K562 (cell line): ENCODE results near the gene EXOC4. TPM values are rescaled to one million over a fixed set of nuclear protein-coding genes. Genes with fewer than 3 reads are reported as not detected.
A peak's percentile ranks its signal among the peaks of the same experiment; 100 is the strongest.

Experiments used
- ATAC-seq: fragments of 200-7000 bp; cut with Tn5 transposase; 3 replicates; pipeline ENCODE4 v1.9.1; 2020; ENCODE audit warnings: moderate library complexity
- BruUV-seq: library from RNA; stranded (reverse); fragments of 400-500 nt; replicated peaks from 2 replicates; lab custom pipeline; 2021; lab: Mats Ljungman, UMichigan
- CTCF ChIA-PET: fragments of 300-600 bp; formaldehyde crosslinking; extraction: SDS; loops from one replicate; lab custom pipeline; 2021; ENCODE audit warnings: low intra/inter-chr PET ratio; lab: Yijun Ruan, JAX
- POLR2A ChIA-PET: fragments of 300-600, 350-650 bp; sonication (Branson Sonifier 250); formaldehyde crosslinking; extraction: SDS; loops from one replicate; lab custom pipeline; 2021; ENCODE audit warnings: antibody characterized with exemption, inconsistent platforms; lab: Yijun Ruan, JAX
- DNase-seq, 4 experiments: peaks; one replicate each; pipeline versions ENCODE4 v3.0.0 to v3.0.0-alpha.2; 2011 to 2018; ENCODE audit warnings: low spot score in 3 of 4, mixed read lengths in 3 of 4; ENCODE audit errors: extremely low read depth in 1 of 4
- FAIRE-seq: peaks from 2 replicates; lab custom pipeline; 2011; peaks lifted over from hg19 to GRCh38; lab: Jason Lieb, UNC
- H2AFZ ChIP-seq: 2 replicates; pipeline ENCODE4 v1.6.0; 2011; ENCODE audit warnings: low read depth, low read length, control low read depth, inconsistent platforms
- H3K27ac ChIP-seq: fragments of 200-600 bp; 3 replicates; pipeline ENCODE4 v1.8.0; 2011; ENCODE audit warnings: low read depth, mild to moderate bottlenecking, control low read depth, inconsistent platforms, low read length, moderate library complexity, mixed read lengths; ENCODE audit errors: extremely low read depth
- H3K27me3 ChIP-seq, 2 experiments: fragments of 300-600 bp in 1 of 2; 2 replicates in 1 of 2; 3 replicates in 1 of 2; pipeline versions ENCODE4 v1.6.0 to v1.8.0; 2011; ENCODE audit warnings: inconsistent platforms in 2 of 2, low read length in 2 of 2, mild to moderate bottlenecking in 1 of 2, mixed read lengths in 1 of 2, moderate library complexity in 1 of 2; ENCODE audit not compliant: control insufficient read depth in 2 of 2, insufficient read depth in 2 of 2
- H3K36me3 ChIP-seq: fragments of 300-600 bp; 3 replicates; pipeline ENCODE4 v1.8.0; 2011; ENCODE audit warnings: mild to moderate bottlenecking, low read length, inconsistent platforms; ENCODE audit not compliant: control insufficient read depth, insufficient read depth
- H3K4me1 ChIP-seq, 2 experiments: fragments of 200-600 bp in 1 of 2; replicated peaks in 1 of 2; 2 replicates in 1 of 2; 3 replicates in 1 of 2; pipeline versions ENCODE4 v1.5.1 to v1.8.0; 2011; ENCODE audit warnings: inconsistent platforms in 2 of 2, low read length in 2 of 2, mild to moderate bottlenecking in 1 of 2, mixed read lengths in 1 of 2, moderate library complexity in 1 of 2; ENCODE audit not compliant: control insufficient read depth in 2 of 2, insufficient read depth in 2 of 2
- H3K4me2 ChIP-seq: 2 replicates; pipeline ENCODE4 v1.6.1; 2011; ENCODE audit warnings: low read length, control low read depth, inconsistent platforms, mixed read lengths; ENCODE audit not compliant: insufficient read depth
- H3K4me3 ChIP-seq: fragments of 200-600 bp; sonication (generic), shearing (Covaris generic); 2 replicates; pipeline ENCODE4 v1.5.1; 2016; ENCODE audit warnings: control low read depth, inconsistent platforms
- H3K79me2 ChIP-seq: fragments of 200-600 bp; 3 replicates; pipeline ENCODE4 v1.8.0; 2011; ENCODE audit warnings: low read length, inconsistent platforms; ENCODE audit not compliant: control insufficient read depth, insufficient read depth
- H3K9ac ChIP-seq, 2 experiments: 2 replicates each; pipeline versions ENCODE4 v1.6.0 to v1.6.1; 2011; ENCODE audit warnings: low read depth in 2 of 2, low read length in 2 of 2, control low read depth in 1 of 2, inconsistent platforms in 1 of 2, mild to moderate bottlenecking in 1 of 2, mixed read lengths in 1 of 2; ENCODE audit not compliant: insufficient read depth in 1 of 2
- H3K9me1 ChIP-seq: one replicate; pipeline ENCODE4 v1.6.0; 2011; ENCODE audit warnings: inconsistent platforms, mild to moderate bottlenecking, low read length, moderate library complexity; ENCODE audit not compliant: control insufficient read depth, insufficient read depth
- H3K9me3 ChIP-seq: replicated peaks from 2 replicates; pipeline ENCODE4 v1.5.1; 2011; ENCODE audit warnings: low read depth, low read length, inconsistent platforms; ENCODE audit not compliant: control insufficient read depth, insufficient read depth
- H4K20me1 ChIP-seq: replicated peaks from 2 replicates; pipeline ENCODE4 v1.6.1; 2011; ENCODE audit warnings: low read length, inconsistent platforms, mixed read lengths; ENCODE audit not compliant: control insufficient read depth, insufficient read depth
- ARID1B ChIP-seq: fragments of 450-650 bp; IDR thresholded peaks from 2 replicates; pipeline ENCODE4 v1.6.1; 2016; ENCODE audit warnings: antibody characterized with exemption, mild to moderate bottlenecking, inconsistent platforms
- CBFA2T3 ChIP-seq: fragments of 450-650 bp; IDR thresholded peaks from 2 replicates; pipeline ENCODE4 v1.6.1; 2017
- MTA2 ChIP-seq: fragments of 450-650 bp; IDR thresholded peaks from 2 replicates; pipeline ENCODE4 v1.6.1; 2016; ENCODE audit warnings: low read depth
- NCOR1 ChIP-seq: fragments of 450-650 bp; IDR thresholded peaks from 2 replicates; pipeline ENCODE4 v1.6.1; 2016; ENCODE audit warnings: mild to moderate bottlenecking, moderate library complexity
- PML ChIP-seq: IDR thresholded peaks from 2 replicates; pipeline ENCODE4 v1.6.1; 2012; ENCODE audit warnings: low read length, inconsistent platforms
- PTRF ChIP-seq: fragments of 450-650 bp; IDR thresholded peaks from 2 replicates; pipeline ENCODE4 v1.6.1; 2016; ENCODE audit warnings: mild to moderate bottlenecking, missing genetic modification characterization, missing compliant biosample characterization
- SMAD1 ChIP-seq: fragments of 150-350 bp; IDR thresholded peaks from 2 replicates; pipeline ENCODE4 v1.6.1; 2014; ENCODE audit warnings: low read length, low read depth; ENCODE audit not compliant: partially characterized antibody
- TCF3 ChIP-seq: sonication (generic); formaldehyde crosslinking; IDR thresholded peaks from 2 replicates; pipeline ENCODE4 v1.4.0; 2020; ENCODE audit warnings: mild to moderate bottlenecking, missing genetic modification reagents
- YY1 ChIP-seq, 3 experiments: IDR thresholded peaks; 2 replicates each; pipeline ENCODE4 v1.6.1; 2011; ENCODE audit warnings: low read length in 2 of 3, mild to moderate bottlenecking in 2 of 3, moderate library complexity in 2 of 3, borderline replicate concordance in 1 of 3, control low read depth in 1 of 3, low read depth in 1 of 3; ENCODE audit not compliant: insufficient read depth in 3 of 3, insufficient replicate concordance in 2 of 3, control insufficient read depth in 1 of 3, insufficient read length in 1 of 3; ENCODE audit errors: extremely low read depth in 1 of 3
- ZBTB8A ChIP-seq: fragments of 450-650 bp; IDR thresholded peaks from 2 replicates; pipeline ENCODE4 v1.6.1; 2018; ENCODE audit warnings: mild to moderate bottlenecking, moderate library complexity; ENCODE audit not compliant: partially characterized antibody
- ZNF77 ChIP-seq: fragments of 250-450 bp; sonication (Bioruptor Pico); IDR thresholded peaks from 2 replicates; pipeline ENCODE4 v1.5.0; 2020
- WGBS: fragments of 100-300 bp; shearing (Covaris generic); methylation state at CpG from one replicate; pipeline ENCODE4 v1.1.6; 2016; ENCODE audit warnings: low coverage, mixed read lengths; ENCODE audit not compliant: insufficient coverage; ENCODE audit errors: missing lambda C conversion rate; 5-methylcytosine and 5-hydroxymethylcytosine counted together
- in situ Hi-C: fragments of 300-500 bp; cut with MboI; formaldehyde crosslinking; loops from 4 replicates; pipeline ENCODE4 v1.15.0; 2018; ENCODE audit warnings: inconsistent platforms, mixed read lengths
- intact Hi-C: fragments of 100-400 bp; cut with micrococcal nuclease; formaldehyde crosslinking; loops from 2 replicates; pipeline ENCODE4 v1.14.2; 2022
- polyA plus RNA-seq, 8 experiments: library from polyadenylated mRNA; depleted of rRNA in 4 of 8; stranded (reverse) in 5 of 8; unstranded in 3 of 8; fragments of >200 nt; fragmentation: Nextera tagmentation in 2 of 8; fragmentation: Illumina TruSeq in 1 of 8; extraction: Ambion mirVana in 2 of 8; extraction: Trizol in 1 of 8; gene quantifications; 2 replicates each; pipeline versions ENCODE4 v1.2.1 to v1.2.3, GENCODE V29; 2011 to 2014; ENCODE audit warnings: inconsistent platforms in 1 of 8, missing spikeins in 1 of 8
- total RNA-seq, 7 experiments: library from RNA; depleted of rRNA in 6 of 7; stranded (reverse); fragments of >200 nt in 6 of 7; fragmentation: Illumina TruSeq in 2 of 7; extraction: Trizol in 2 of 7; gene quantifications; 2 replicates each; pipeline versions ENCODE4 v1.2.1 to v1.2.3, GENCODE V29; 2011 to 2021; ENCODE audit warnings: low replicate concordance in 1 of 7
- TF ChIP-seq, protein P1 (sequence below): sonication (generic); formaldehyde crosslinking; IDR thresholded peaks from 2 replicates; pipeline ENCODE4 v1.8.1; 2023; ENCODE audit warnings: mild to moderate bottlenecking, missing genetic modification reagents
- TF ChIP-seq, protein P2 (sequence below), 3 experiments: IDR thresholded peaks in 2 of 3; conservative IDR thresholded peaks in 1 of 3; 2 replicates each; pipeline ENCODE4 v1.5.1; 2011 to 2012; ENCODE audit warnings: low read length in 3 of 3, mild to moderate bottlenecking in 3 of 3, control low read depth in 2 of 3, improper control_type of control experiment in 1 of 3, inconsistent platforms in 1 of 3, low read depth in 1 of 3, mixed read lengths in 1 of 3, moderate library complexity in 1 of 3; ENCODE audit not compliant: insufficient read depth in 2 of 3

EXOC4 gene
- total and polyA plus RNA-seq, 9 of the 15 experiments (the other 6 are each of a cell fraction or from before 2014, with no cell fraction given): 18.5 to 73.1 (median 46.6) TPM

DNA sequence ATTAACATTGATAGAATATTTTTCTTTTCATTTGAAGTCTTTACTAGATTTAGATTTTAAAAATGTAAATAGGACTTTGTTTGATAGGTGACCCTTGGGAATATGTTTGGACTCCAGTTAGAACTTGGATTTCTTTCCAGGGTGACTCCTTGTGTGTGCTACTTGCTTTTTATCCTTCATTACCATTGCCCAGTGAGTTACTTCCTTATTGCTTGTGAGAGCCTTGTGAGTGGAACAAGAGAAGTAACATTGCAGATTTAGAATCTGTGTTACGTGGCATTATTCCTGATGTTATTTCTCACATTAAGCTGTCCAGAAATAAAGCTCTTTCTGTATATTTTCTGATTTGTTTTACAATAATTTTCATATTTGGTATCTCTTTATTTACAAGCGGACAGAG, 746.3 kb downstream of the EXOC4 start (continued):
- TF ChIP-seq SMAD1 (no peak), ZBTB8A (no peak)
- TF ChIP-seq, all 486 proteins: peak for 0

DNA sequence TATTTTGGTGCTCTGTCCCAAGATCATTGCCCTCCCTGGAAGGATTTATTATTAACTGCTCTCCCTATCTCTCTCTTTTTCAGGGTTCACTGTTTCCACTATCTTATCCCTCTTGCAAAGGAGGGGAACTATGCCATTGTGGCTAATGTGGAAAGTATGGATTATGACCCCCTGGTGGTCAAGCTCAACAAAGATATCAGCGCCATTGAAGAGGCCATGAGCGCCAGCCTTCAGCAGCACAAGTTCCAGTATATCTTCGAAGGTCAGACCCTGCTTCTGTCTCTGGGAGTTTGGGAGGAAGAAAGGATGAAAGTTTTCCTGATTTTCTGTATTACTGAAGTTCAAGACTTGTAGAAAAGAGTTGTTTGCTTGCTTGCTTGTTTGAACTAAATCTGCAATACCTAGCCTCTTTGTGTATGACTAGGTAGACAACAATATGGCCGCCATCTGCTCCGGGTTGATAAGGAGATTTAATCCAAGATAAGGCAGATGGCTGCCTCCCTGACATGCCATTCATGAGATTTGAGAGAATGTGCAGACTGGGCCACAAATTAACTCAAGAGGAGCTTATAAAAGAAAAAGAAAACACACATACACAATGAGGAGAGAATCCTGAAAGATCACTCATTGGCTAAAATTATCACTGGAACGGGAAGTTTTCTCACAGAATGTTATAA, 752.1 kb downstream of the EXOC4 start:
- H3K27ac ChIP-seq: no peak overlapping the region
- no peak overlapping the region for H2AFZ ChIP-seq
- CTCF ChIA-PET: no interaction called here
- ATAC-seq (peak; percentile 54), FAIRE-seq (no peak), DNase-seq (peak in 2 of 4 experiments; percentile 29 to 30)
- peaks cover 0 to 4% of the 10 kb centered on the region in 2 experiments; a peak in 1 of 5 replicates for H3K4me1 ChIP-seq
- H3K36me3 ChIP-seq: no peaks in the 10 kb centered on the region
- no peaks in the 10 kb centered on the region for H3K9me3 ChIP-seq
- H4K20me1 ChIP-seq: no peaks in the 10 kb centered on the region
- H3K4me3 ChIP-seq: no peak overlapping the region
- H3K79me2 ChIP-seq: no peaks in the 10 kb centered on the region
- BruUV-seq: no TSS peak
- no peaks in the 10 kb centered on the region for H3K27me3 ChIP-seq
- no peaks in the 10 kb centered on the region for H3K9me1 ChIP-seq
- no peak overlapping the region for H3K4me2 ChIP-seq
- H3K9ac ChIP-seq: no peak overlapping the region
- intact Hi-C loops (no loop called here), in situ Hi-C loops (no loop called here)
- 49% methylated on average over 6 of the region's 6 CpGs for WGBS
- POLR2A ChIA-PET: interaction anchor here (0.6 kb wide), 1 partner anchor 607 kb away, joined by 6 read pairs; no protein-coding TSS in a partner anchor
- TF ChIP-seq MTA2 (0 out of 2 replicates have a peak, but pooled peaks have one; percentile 32), YY1 (IDR thresholded peaks at IDR 0.05; ENCODE audit: borderline replicate concordance in 1 of 3, control insufficient read depth in 1 of 3, extremely low read depth in 1 of 3, insufficient read depth in 3 of 3, insufficient read length in 1 of 3, insufficient replicate concordance in 2 of 3, low read depth in 1 of 3, low read length in 2 of 3) (peak in 2 of 3 experiments; percentile 23 to 68), PTRF (tag) (no peak), TCF3 (CRISPR knock-in tag) (peak; percentile 27; the same call in 1 of the 2 replicates), ZNF77 (CRISPR knock-in tag) (no peak), ARID1B (peak; percentile 69), PML (0 out of 2 replicates have a peak, but pooled peaks have one; percentile 36), CBFA2T3 (peak; percentile 64), NCOR1 (peak; percentile 9; the same call in 1 of the 2 replicates)
- TF ChIP-seq, protein P1, sequence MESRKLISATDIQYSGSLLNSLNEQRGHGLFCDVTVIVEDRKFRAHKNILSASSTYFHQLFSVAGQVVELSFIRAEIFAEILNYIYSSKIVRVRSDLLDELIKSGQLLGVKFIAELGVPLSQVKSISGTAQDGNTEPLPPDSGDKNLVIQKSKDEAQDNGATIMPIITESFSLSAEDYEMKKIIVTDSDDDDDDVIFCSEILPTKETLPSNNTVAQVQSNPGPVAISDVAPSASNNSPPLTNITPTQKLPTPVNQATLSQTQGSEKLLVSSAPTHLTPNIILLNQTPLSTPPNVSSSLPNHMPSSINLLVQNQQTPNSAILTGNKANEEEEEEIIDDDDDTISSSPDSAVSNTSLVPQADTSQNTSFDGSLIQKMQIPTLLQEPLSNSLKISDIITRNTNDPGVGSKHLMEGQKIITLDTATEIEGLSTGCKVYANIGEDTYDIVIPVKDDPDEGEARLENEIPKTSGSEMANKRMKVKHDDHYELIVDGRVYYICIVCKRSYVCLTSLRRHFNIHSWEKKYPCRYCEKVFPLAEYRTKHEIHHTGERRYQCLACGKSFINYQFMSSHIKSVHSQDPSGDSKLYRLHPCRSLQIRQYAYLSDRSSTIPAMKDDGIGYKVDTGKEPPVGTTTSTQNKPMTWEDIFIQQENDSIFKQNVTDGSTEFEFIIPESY (CRISPR knock-in tag): peak; percentile 94
- TF ChIP-seq, protein P2, sequence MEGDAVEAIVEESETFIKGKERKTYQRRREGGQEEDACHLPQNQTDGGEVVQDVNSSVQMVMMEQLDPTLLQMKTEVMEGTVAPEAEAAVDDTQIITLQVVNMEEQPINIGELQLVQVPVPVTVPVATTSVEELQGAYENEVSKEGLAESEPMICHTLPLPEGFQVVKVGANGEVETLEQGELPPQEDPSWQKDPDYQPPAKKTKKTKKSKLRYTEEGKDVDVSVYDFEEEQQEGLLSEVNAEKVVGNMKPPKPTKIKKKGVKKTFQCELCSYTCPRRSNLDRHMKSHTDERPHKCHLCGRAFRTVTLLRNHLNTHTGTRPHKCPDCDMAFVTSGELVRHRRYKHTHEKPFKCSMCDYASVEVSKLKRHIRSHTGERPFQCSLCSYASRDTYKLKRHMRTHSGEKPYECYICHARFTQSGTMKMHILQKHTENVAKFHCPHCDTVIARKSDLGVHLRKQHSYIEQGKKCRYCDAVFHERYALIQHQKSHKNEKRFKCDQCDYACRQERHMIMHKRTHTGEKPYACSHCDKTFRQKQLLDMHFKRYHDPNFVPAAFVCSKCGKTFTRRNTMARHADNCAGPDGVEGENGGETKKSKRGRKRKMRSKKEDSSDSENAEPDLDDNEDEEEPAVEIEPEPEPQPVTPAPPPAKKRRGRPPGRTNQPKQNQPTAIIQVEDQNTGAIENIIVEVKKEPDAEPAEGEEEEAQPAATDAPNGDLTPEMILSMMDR (IDR thresholded peaks at IDR 0.05 in 2 of 3, conservative IDR thresholded peaks at IDR 0.05 in 1 of 3; ENCODE audit: insufficient read depth in 2 of 3, low read depth in 1 of 3, low read length in 3 of 3): peak in 2 of 3 experiments; percentile 23 to 25; a peak in 2 of 6 replicates
